ENCODE measurements around the gene PLD4. TPM values are rescaled to one million over a fixed set of nuclear protein-coding genes. Genes with fewer than 3 reads are reported as not detected.

Gene PLD4
- total RNA-seq, 1 experiment from 2014 or later = not detected

GRCh38 chr14:104923640-104924420, 849 bp upstream of the PLD4 start:
- CTCF ChIA-PET = no interaction called here
- Histone ChIP-seq H3F3A (ENCODE audit: insufficient read depth, low read depth) (no peaks in the 10 kb centered on the region), H3K9me2 (ENCODE audit: insufficient read depth) (no peaks in the 10 kb centered on the region), H3K27me3 (ENCODE audit: insufficient read depth, low read depth) (no peaks in the 10 kb centered on the region; the same call in 1 of the 2 replicates), H3K4me3 (no peak overlapping the region), H3K9me3 (ENCODE audit: insufficient read depth, low read depth) (no peaks in the 10 kb centered on the region), H3K27ac (no peak overlapping the region), H4K20me1 (ENCODE audit: insufficient read depth) (no peaks in the 10 kb centered on the region), H3K4me1 (replicated peaks; ENCODE audit: insufficient read depth) (no peaks in the 10 kb centered on the region), H2AFZ (no peak overlapping the region), H3K79me2 (ENCODE audit: low read depth) (no peaks in the 10 kb centered on the region), H3K4me2 (no peak overlapping the region), H3K36me3 (ENCODE audit: low read depth) (no peaks in the 10 kb centered on the region)
- intact Hi-C loops (cut with micrococcal nuclease; ENCODE audit: unreplicated experiment) = no loop called here
- no peak for DNase-seq
- POLR2A ChIA-PET (ENCODE audit: unreplicated experiment) = no interaction called here
- TF ChIP-seq EZH2 (IDR thresholded peaks at IDR 0.05; ENCODE audit: low read depth) = no peak
- no peak for TF ChIP-seq CTCF (conservative IDR thresholded peaks at IDR 0.05)
- BruUV-seq (replicated peaks) = no TSS peak

GRCh38 chr14:104925214-104925854, 655 bp downstream of the PLD4 start:
- no peak overlapping the region for H2AFZ ChIP-seq
- TF ChIP-seq CTCF (conservative IDR thresholded peaks at IDR 0.05) (no peak), EZH2 (IDR thresholded peaks at IDR 0.05; ENCODE audit: low read depth) (no peak)
- no peaks in the 10 kb centered on the region for H3K79me2 ChIP-seq (ENCODE audit: low read depth)
- H3K27ac ChIP-seq = no peak overlapping the region
- H3K36me3 ChIP-seq (ENCODE audit: low read depth) = no peaks in the 10 kb centered on the region
- H3K27me3 ChIP-seq (ENCODE audit: insufficient read depth, low read depth) = no peaks in the 10 kb centered on the region; the same call in 1 of the 2 replicates
- no peaks in the 10 kb centered on the region for H3K9me3 ChIP-seq (ENCODE audit: insufficient read depth, low read depth)
- H3K4me3 ChIP-seq = no peak overlapping the region
- no peak for DNase-seq
- BruUV-seq (replicated peaks) = no TSS peak
- H3K4me1 ChIP-seq (replicated peaks; ENCODE audit: insufficient read depth) = no peaks in the 10 kb centered on the region
- H3K9me2 ChIP-seq (ENCODE audit: insufficient read depth) = no peaks in the 10 kb centered on the region
- H3K4me2 ChIP-seq = no peak overlapping the region
- ChIA-PET CTCF (no interaction called here), POLR2A (ENCODE audit: unreplicated experiment) (no interaction called here)
- H3F3A ChIP-seq (ENCODE audit: insufficient read depth, low read depth) = no peaks in the 10 kb centered on the region; the same call in 1 of the 2 replicates
- no peaks in the 10 kb centered on the region for H4K20me1 ChIP-seq (ENCODE audit: insufficient read depth)
- intact Hi-C loops (cut with micrococcal nuclease; ENCODE audit: unreplicated experiment) = no loop called here

GRCh38 chr14:104925855-104926609, 1.4 kb downstream of the PLD4 start:
- no peak overlapping the region for H2AFZ ChIP-seq
- H3K9me2 ChIP-seq (ENCODE audit: insufficient read depth) = no peaks in the 10 kb centered on the region
- no peak overlapping the region for H3K4me2 ChIP-seq
- DNase-seq = no peak
- intact Hi-C loops (cut with micrococcal nuclease; ENCODE audit: unreplicated experiment) = no loop called here
- no peaks in the 10 kb centered on the region for H3K36me3 ChIP-seq (ENCODE audit: low read depth)
- no peaks in the 10 kb centered on the region for H3K79me2 ChIP-seq (ENCODE audit: low read depth)
- no peaks in the 10 kb centered on the region for H4K20me1 ChIP-seq (ENCODE audit: insufficient read depth)
- H3K9me3 ChIP-seq (ENCODE audit: insufficient read depth, low read depth) = no peaks in the 10 kb centered on the region
- ChIA-PET CTCF (no interaction called here), POLR2A (ENCODE audit: unreplicated experiment) (no interaction called here)
- no peaks in the 10 kb centered on the region for H3K4me1 ChIP-seq (replicated peaks; ENCODE audit: insufficient read depth)
- BruUV-seq (replicated peaks) = no TSS peak
- H3K27me3 ChIP-seq (ENCODE audit: insufficient read depth, low read depth) = no peaks in the 10 kb centered on the region; the same call in 1 of the 2 replicates
- H3K27ac ChIP-seq = no peak overlapping the region
- no peak for TF ChIP-seq CTCF (conservative IDR thresholded peaks at IDR 0.05)
- TF ChIP-seq EZH2 (IDR thresholded peaks at IDR 0.05; ENCODE audit: low read depth) = no peak
- H3K4me3 ChIP-seq = no peak overlapping the region
- no peaks in the 10 kb centered on the region; the same call in 1 of the 2 replicates for H3F3A ChIP-seq (ENCODE audit: insufficient read depth, low read depth)

Data from PC-9 (cell line).